GM20000 (cell line): ENCODE data around the gene NUDT22.

ENCODE experiments used
- DNase-seq: peaks from one replicate; pipeline ENCODE4 v3.0.0; 2012; ENCODE audit warnings: low spot score
- TF ChIP-seq, protein P1 (sequence below): IDR thresholded peaks from 2 replicates; pipeline ENCODE4 v1.5.1; 2012; ENCODE audit warnings: mild to moderate bottlenecking, control low read depth; ENCODE audit errors: extremely low read depth, missing control alignments

The NUDT22 gene

DNA sequence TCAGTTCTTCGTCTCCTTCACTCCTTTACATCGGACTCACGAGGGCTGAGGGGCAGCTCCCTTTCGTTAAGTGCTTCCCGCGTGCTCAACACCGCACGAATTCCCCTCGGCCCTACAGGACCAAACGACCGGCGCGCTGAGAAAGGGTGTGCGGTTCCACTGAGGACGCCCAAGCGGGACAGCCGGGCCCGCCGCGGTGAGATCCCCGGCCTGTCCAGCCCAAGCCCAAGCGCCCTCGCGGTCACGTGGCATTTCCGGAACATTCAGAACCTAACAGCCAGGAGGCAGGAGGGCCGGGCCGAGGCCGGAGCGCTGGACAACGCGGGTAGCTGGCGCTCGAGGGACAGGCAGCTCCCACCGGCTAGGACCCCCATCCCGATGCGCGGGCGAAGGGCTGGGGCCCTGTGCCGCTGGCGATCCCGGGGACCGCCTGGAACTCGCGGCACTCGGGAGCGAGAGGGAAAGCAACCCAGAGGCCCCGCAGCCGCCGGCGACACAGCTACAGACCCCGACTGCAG, 40.8 kb upstream of the NUDT22 start:
- DNase-seq, result peak; percentile 60
- TF ChIP-seq, protein P1, sequence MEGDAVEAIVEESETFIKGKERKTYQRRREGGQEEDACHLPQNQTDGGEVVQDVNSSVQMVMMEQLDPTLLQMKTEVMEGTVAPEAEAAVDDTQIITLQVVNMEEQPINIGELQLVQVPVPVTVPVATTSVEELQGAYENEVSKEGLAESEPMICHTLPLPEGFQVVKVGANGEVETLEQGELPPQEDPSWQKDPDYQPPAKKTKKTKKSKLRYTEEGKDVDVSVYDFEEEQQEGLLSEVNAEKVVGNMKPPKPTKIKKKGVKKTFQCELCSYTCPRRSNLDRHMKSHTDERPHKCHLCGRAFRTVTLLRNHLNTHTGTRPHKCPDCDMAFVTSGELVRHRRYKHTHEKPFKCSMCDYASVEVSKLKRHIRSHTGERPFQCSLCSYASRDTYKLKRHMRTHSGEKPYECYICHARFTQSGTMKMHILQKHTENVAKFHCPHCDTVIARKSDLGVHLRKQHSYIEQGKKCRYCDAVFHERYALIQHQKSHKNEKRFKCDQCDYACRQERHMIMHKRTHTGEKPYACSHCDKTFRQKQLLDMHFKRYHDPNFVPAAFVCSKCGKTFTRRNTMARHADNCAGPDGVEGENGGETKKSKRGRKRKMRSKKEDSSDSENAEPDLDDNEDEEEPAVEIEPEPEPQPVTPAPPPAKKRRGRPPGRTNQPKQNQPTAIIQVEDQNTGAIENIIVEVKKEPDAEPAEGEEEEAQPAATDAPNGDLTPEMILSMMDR, result no peak

DNA sequence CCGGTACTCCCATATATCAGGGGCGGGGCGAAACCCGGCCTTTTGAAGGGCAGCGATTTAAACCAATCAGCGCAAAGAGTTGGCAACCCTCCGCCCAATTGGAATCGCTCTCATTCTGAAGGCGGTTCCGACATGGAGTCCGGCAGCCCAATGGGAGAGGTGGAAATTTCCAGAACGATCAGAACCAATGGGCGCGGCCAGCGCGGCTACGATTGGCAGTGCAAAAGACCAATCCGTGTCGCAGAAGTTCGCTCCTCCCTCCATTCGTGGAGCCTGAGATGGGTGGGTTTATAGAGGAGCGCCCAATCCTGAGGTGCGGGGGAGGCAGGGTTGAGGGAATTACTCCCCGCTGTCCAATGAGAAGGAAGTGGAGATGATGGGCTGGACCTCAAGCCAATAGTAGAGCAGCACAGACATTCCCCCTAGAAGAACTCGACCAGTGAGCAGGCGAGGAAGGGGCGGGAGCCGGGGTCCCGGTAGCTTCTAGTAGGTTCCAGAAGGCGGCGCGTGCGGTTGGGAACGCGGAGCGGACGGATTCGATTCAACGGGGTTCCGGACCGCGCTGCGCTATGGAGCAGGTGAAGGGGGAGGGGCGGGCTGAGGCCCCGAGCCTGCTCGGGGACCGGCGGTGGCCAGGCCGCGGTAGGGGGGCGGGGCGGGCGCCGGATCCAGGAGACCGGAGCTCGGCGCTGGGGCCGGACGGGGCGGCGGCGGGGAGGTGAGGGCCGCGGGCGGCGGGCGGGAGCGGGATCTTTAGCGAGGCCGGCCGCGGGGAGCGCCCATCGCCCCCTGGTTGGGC, 40.2 kb upstream of the NUDT22 start, which contains the start of gene STIP1:
STIP1 (plus strand) TSS at position 479 of the 799 bp plus-strand sequence; CDS start at position 570, 91 bp downstream.
- TF ChIP-seq, protein P1, result peak; percentile 19
- DNase-seq, result peak; percentile 99

DNA sequence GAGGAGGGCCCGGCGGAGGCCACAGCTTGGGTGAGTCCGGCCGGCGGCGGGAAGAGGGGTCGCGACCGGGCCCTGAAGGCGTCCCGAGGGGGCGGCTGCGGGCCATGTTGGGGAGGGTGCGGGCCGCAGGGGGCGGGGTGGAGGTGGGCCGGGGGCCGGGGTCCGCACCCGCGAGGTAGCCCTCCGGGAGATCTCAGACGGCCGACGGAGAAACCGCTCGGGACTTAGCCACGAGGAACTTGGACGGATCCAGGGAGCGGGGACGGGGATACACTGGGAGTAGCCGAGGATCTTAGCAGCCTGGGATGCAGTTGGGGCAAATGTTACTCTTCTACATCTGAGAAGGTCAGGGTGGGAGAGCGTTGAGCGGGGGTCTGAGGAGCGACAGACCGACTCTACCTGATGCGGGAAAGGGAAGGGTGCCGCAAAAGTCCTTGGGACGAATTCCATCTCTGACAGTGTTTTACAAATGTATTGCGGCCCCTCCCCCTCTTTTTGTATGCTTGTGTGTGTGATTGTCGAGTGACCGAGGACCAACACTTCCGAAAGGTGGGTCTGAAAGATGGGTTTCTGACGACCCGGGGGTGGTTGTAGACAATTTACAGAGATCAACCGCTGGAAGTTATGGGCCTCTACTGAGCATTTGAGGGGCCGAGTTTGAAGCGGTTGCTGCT, 39.4 kb upstream of the NUDT22 start:
- TF ChIP-seq, protein P1, result no peak
- no peak for DNase-seq

DNA sequence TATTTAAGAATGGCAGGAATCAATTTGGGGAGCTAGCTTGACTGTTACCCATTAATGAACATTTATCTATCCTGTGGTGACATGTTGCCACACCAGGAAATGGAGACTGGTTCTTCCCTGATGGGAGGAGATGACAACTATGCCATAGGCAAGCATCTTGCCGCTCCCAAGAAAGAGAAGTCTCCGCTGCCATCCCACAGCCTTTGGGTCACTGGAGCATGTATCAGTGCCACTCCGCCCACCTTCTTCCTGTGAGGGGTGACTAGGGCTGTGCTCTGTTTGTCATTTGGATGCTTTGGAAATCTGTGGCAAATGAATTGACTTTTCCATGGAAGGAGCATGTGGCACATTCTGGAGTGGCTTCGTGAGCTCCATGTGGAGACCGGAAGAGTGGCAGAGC, 33.6 kb upstream of the NUDT22 start:
- DNase-seq, result no peak
- TF ChIP-seq, protein P1, result no peak

DNA sequence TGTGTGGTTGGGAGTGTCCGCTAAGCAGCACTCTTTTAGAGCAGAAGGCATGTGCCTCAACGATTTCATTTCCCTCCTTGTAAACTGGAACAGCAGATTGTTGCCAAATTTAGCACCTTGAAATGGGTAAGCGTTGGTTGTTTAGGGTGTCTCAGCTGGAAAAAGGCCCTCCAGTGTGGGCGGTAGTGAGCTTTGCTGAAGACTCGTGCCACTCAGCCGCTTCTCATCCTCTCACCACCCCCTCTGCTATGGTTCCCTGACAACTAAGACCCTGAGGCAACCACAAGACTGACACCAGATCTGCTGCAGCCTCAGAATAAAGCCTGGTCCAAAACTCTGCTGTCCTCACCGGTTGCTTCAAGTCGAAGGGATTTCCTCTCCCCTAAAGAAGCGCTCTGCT, 29.4 kb upstream of the NUDT22 start:
- no peak for DNase-seq
- TF ChIP-seq, protein P1, result no peak

DNA sequence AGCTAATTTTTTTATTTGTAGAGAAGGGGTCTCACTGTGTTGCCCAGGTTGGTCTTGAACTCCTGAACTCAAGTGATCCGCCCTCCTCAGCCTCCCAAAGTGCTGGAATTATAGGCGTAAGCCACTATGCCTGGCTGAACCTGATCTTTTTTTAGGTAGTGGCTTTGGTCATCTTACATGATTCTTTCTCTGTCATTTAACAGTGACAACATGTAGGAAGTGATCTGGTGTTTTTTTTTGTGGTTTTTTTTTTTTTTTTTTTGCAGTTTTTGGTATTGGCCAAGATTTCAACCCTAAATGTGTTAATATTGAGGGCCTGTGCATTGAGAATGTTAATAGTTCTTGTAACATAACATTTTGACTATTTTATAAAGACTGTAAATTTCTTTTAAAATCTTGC, 27.6 kb upstream of the NUDT22 start:
- TF ChIP-seq, protein P1, result no peak
- DNase-seq, result no peak

DNA sequence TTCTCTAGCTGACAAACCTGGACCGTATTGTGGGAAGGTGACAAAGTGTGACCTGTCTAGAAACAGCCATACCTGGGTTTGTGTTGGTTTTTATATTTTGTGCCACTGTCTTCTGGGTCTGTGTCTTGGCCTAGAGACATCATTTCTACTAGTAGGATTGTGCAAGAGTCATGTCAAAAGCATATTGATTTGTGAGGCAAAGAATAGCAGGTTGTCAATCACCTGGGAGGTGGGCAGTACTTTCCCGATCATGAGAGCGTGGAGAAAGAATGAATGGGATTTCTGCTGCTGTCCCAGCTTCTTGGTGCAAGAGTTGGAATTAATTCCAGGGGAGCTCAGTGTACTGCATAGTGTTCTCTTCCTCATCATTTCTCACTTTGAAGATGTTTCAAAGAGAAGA, 24.5 kb upstream of the NUDT22 start:
- DNase-seq, result no peak
- TF ChIP-seq, protein P1, result no peak
